Endothelial cell of umbilical vein (primary cell): Measurements from ENCODE around the gene OPCML. TPM values are rescaled to one million over a fixed set of nuclear protein-coding genes. Genes with fewer than 3 reads are reported as not detected.

ENCODE experiments used
- BruUV-seq: library from RNA; stranded (reverse); fragments of 400-500 nt; replicated peaks from 2 replicates; lab custom pipeline; 2021; lab: Mats Ljungman, UMichigan
- CTCF ChIA-PET: fragments of 300-600, 350-600 bp; sonication (Branson Sonifier 250); formaldehyde crosslinking; loops from one replicate; lab custom pipeline; 2021; ENCODE audit warnings: antibody characterized with exemption, inconsistent platforms; lab: Charles Lee
- POLR2A ChIA-PET: fragments of 300-600, 350-600 bp; sonication (Branson Sonifier 250); formaldehyde crosslinking; loops from one replicate; lab custom pipeline; 2021; ENCODE audit warnings: antibody characterized with exemption, inconsistent platforms; lab: Charles Lee
- DNase-seq: peaks from one replicate; pipeline ENCODE4 v3.0.0-alpha.2; 2011; ENCODE audit warnings: low read depth, low spot score
- FAIRE-seq: peaks from 2 replicates; lab custom pipeline; 2011; peaks lifted over from hg19 to GRCh38; lab: Jason Lieb, UNC
- H2AFZ ChIP-seq: 2 replicates; pipeline ENCODE4 v1.6.0; 2012; ENCODE audit warnings: low read depth, low read length, control low read depth, inconsistent platforms
- H3K27ac ChIP-seq: 2 replicates; pipeline ENCODE4 v1.5.1; 2011; ENCODE audit warnings: low read depth, mild to moderate bottlenecking, control low read depth, low read length, moderate library complexity; ENCODE audit not compliant: insufficient read depth
- H3K27me3 ChIP-seq, 2 experiments: 2 replicates each; pipeline versions ENCODE4 v1.6.0 to v1.6.1; 2011; ENCODE audit warnings: low read length in 2 of 2, mixed read lengths in 1 of 2; ENCODE audit not compliant: control insufficient read depth in 2 of 2, insufficient read depth in 2 of 2
- H3K36me3 ChIP-seq, 2 experiments: 2 replicates in 1 of 2; 3 replicates in 1 of 2; pipeline ENCODE4 v1.5.1; 2011; ENCODE audit warnings: low read length in 2 of 2, mild to moderate bottlenecking in 1 of 2, moderate library complexity in 1 of 2; ENCODE audit not compliant: control insufficient read depth in 2 of 2, insufficient read depth in 2 of 2; ENCODE audit errors: extremely low read depth in 1 of 2
- H3K4me1 ChIP-seq: 3 replicates; pipeline ENCODE4 v1.5.1; 2011; ENCODE audit warnings: mild to moderate bottlenecking, low read length; ENCODE audit not compliant: control insufficient read depth, insufficient read depth; ENCODE audit errors: extremely low read depth
- H3K4me2 ChIP-seq: 2 replicates; pipeline ENCODE4 v1.6.1; 2011; ENCODE audit warnings: low read length, control low read depth, mixed read lengths; ENCODE audit not compliant: insufficient read depth
- H3K4me3 ChIP-seq, 3 experiments: fragments of 200-600 bp in 1 of 3; sonication (generic), shearing (Covaris generic) in 1 of 3; replicated peaks in 1 of 3; 2 replicates each; pipeline ENCODE4 v1.5.1; 2011 to 2016; ENCODE audit warnings: control low read depth in 3 of 3, low read length in 3 of 3, mild to moderate bottlenecking in 2 of 3, inconsistent platforms in 1 of 3, low read depth in 1 of 3, moderate library complexity in 1 of 3; ENCODE audit not compliant: insufficient read depth in 1 of 3
- H3K79me2 ChIP-seq: 2 replicates; pipeline ENCODE4 v1.6.0; 2012; ENCODE audit warnings: low read length, inconsistent platforms; ENCODE audit not compliant: control insufficient read depth, insufficient read depth
- H3K9ac ChIP-seq: replicated peaks from 2 replicates; pipeline ENCODE3; 2011; ENCODE audit warnings: low read length, control low read depth; ENCODE audit not compliant: insufficient read depth; ENCODE audit errors: extremely low read depth
- H3K9me1 ChIP-seq: replicated peaks from 3 replicates; pipeline ENCODE4 v1.6.0; 2011; ENCODE audit warnings: mild to moderate bottlenecking, low read length; ENCODE audit not compliant: control insufficient read depth, insufficient read depth; ENCODE audit errors: extremely low read depth
- H3K9me3 ChIP-seq: replicated peaks from 2 replicates; pipeline ENCODE4 v1.5.1; 2012; ENCODE audit warnings: low read length, inconsistent platforms; ENCODE audit not compliant: control insufficient read depth, insufficient read depth
- H4K20me1 ChIP-seq: replicated peaks from 2 replicates; pipeline ENCODE3; 2011; ENCODE audit warnings: mild to moderate bottlenecking, low read length; ENCODE audit not compliant: control insufficient read depth, insufficient read depth; ENCODE audit errors: extremely low read depth
- EZH2 ChIP-seq: IDR thresholded peaks from 2 replicates; pipeline ENCODE4 v1.6.1; 2012; ENCODE audit warnings: borderline replicate concordance, low read depth, mild to moderate bottlenecking, moderate library complexity, low read length, inconsistent platforms; ENCODE audit not compliant: severe bottlenecking
- FOS ChIP-seq: IDR thresholded peaks from 2 replicates; pipeline ENCODE4 v1.6.1; 2011; ENCODE audit warnings: mild to moderate bottlenecking, low read length, moderate library complexity, borderline replicate concordance; ENCODE audit not compliant: insufficient read depth
- GATA2 ChIP-seq: IDR thresholded peaks from 2 replicates; pipeline ENCODE4 v1.7.0; 2011; ENCODE audit warnings: low read depth, mild to moderate bottlenecking, moderate library complexity, mixed read lengths, low read length; ENCODE audit not compliant: insufficient read length, insufficient read depth
- JUN ChIP-seq: IDR thresholded peaks from 2 replicates; pipeline ENCODE4 v1.6.1; 2011; ENCODE audit warnings: borderline replicate concordance, low read depth; ENCODE audit not compliant: insufficient read length, insufficient read depth
- MYC ChIP-seq: IDR thresholded peaks from one replicate; pipeline ENCODE4 v1.6.1; 2011; ENCODE audit warnings: mild to moderate bottlenecking, low read depth, low read length
- POLR2A ChIP-seq: IDR thresholded peaks from 2 replicates; pipeline ENCODE4 v1.6.1; 2012; ENCODE audit warnings: low read depth, mild to moderate bottlenecking, control low read depth, low read length
- POLR2AphosphoS5 ChIP-seq: IDR thresholded peaks from 2 replicates; pipeline ENCODE4 v1.6.1; 2012; ENCODE audit warnings: low read depth, mild to moderate bottlenecking, control low read depth, low read length, moderate library complexity; ENCODE audit not compliant: insufficient read depth
- dilution Hi-C: fragments of 300-500 bp; cut with MboI; formaldehyde crosslinking; loops from one replicate; pipeline ENCODE4 v1.15.0; 2019; ENCODE audit warnings: low sequenced_read_pairs; ENCODE audit not compliant: extremely low pct_ligation_motif_present
- intact Hi-C: fragments of 100-400 bp; cut with micrococcal nuclease; formaldehyde crosslinking; loops from one replicate; pipeline ENCODE4 v1.10.0; 2022
- polyA plus RNA-seq, 4 experiments: library from polyadenylated mRNA; depleted of rRNA in 3 of 4; stranded (reverse) in 3 of 4; unstranded in 1 of 4; fragments of >200 nt; gene quantifications; 2 replicates each; pipeline versions ENCODE4 v1.2.1 to v1.2.3, GENCODE V29; 2011 to 2012; ENCODE audit warnings: missing spikeins in 1 of 4
- total RNA-seq: library from RNA; stranded (reverse); gene quantifications from 2 replicates; pipeline ENCODE4 v1.2.3, GENCODE V29; 2021
- TF ChIP-seq, protein P1 (sequence below), 2 donors: IDR thresholded peaks; 1 replicate in 1 of 2; 2 replicates in 1 of 2; pipeline ENCODE4 v1.5.1; 2011; ENCODE audit warnings: low read length in 2 of 2, mild to moderate bottlenecking in 2 of 2, moderate library complexity in 2 of 2, control low read depth in 1 of 2, inconsistent platforms in 1 of 2, low read depth in 1 of 2; ENCODE audit not compliant: insufficient read depth in 1 of 2; ENCODE audit errors: extremely low read depth in 1 of 2
- TF ChIP-seq, protein P2 (sequence below): IDR thresholded peaks from 2 replicates; pipeline ENCODE4 v1.6.1; 2011; ENCODE audit not compliant: insufficient read depth, insufficient read length

OPCML gene
- total and polyA plus RNA-seq, 2 donors (not counting 3 experiments of a cell fraction or from before 2014, with no cell fraction given) = not detected

DNA sequence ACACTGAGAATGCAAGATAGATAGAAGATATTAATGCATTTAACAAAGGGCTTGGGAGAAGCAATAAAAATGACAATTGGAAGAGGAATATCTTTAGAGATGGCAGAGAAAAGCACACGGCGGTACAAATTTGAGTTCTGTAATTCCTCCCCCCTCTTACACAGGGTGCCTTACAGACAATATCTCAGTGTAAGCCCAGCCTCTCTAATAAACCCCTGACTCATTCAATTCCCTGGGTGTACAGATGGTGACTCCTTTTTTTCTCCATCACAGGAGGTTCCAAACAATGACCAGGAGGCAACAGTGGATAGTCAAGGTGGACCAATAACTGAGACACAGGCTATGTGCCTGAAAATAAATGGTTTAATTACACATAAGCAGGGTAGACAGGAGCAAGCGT lies 598.6 kb downstream of the OPCML start:
- no peaks in the 10 kb centered on the region for H3K4me1 ChIP-seq
- H3K79me2 ChIP-seq = no peaks in the 10 kb centered on the region
- H3K27me3 ChIP-seq = no peaks in the 10 kb centered on the region
- BruUV-seq = no TSS peak
- dilution Hi-C loops = no loop called here
- H3K27ac ChIP-seq = no peak overlapping the region
- no peak for DNase-seq
- no peaks in the 10 kb centered on the region for H3K9me3 ChIP-seq
- no peak overlapping the region for H3K4me2 ChIP-seq
- FAIRE-seq = no peak
- no peaks in the 10 kb centered on the region for H3K9me1 ChIP-seq
- POLR2A ChIA-PET = no interaction called here
- H3K4me3 ChIP-seq = no peak overlapping the region
- intact Hi-C loops = no loop called here
- H2AFZ ChIP-seq = no peak overlapping the region
- H3K9ac ChIP-seq = no peak overlapping the region
- CTCF ChIA-PET = no interaction called here
- no peaks in the 10 kb centered on the region for H4K20me1 ChIP-seq
- no peaks in the 10 kb centered on the region for H3K36me3 ChIP-seq
- no peak for TF ChIP-seq FOS
- TF ChIP-seq, protein P1, sequence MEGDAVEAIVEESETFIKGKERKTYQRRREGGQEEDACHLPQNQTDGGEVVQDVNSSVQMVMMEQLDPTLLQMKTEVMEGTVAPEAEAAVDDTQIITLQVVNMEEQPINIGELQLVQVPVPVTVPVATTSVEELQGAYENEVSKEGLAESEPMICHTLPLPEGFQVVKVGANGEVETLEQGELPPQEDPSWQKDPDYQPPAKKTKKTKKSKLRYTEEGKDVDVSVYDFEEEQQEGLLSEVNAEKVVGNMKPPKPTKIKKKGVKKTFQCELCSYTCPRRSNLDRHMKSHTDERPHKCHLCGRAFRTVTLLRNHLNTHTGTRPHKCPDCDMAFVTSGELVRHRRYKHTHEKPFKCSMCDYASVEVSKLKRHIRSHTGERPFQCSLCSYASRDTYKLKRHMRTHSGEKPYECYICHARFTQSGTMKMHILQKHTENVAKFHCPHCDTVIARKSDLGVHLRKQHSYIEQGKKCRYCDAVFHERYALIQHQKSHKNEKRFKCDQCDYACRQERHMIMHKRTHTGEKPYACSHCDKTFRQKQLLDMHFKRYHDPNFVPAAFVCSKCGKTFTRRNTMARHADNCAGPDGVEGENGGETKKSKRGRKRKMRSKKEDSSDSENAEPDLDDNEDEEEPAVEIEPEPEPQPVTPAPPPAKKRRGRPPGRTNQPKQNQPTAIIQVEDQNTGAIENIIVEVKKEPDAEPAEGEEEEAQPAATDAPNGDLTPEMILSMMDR (IDR thresholded peaks at IDR 0.05; ENCODE audit: extremely low read depth in 1 of 2, insufficient read depth in 1 of 2, low read depth in 1 of 2, low read length in 2 of 2) = no peak
- no peak for TF ChIP-seq POLR2A
- TF ChIP-seq MYC = no peak
- no peak for TF ChIP-seq EZH2
- TF ChIP-seq JUN = no peak
- no peak for TF ChIP-seq GATA2
- TF ChIP-seq, protein P2, sequence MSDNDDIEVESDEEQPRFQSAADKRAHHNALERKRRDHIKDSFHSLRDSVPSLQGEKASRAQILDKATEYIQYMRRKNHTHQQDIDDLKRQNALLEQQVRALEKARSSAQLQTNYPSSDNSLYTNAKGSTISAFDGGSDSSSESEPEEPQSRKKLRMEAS = no peak
- TF ChIP-seq POLR2AphosphoS5 = no peak
